Measurements from ENCODE around the gene PRKCZ. TPM values are rescaled to one million over a fixed set of nuclear protein-coding genes. Genes with fewer than 3 reads are reported as not detected.

The PRKCZ gene
- total and polyA plus RNA-seq, 7 donors: 0.07 to 2.3 (median 0.42) TPM; not detected in 1

DNA sequence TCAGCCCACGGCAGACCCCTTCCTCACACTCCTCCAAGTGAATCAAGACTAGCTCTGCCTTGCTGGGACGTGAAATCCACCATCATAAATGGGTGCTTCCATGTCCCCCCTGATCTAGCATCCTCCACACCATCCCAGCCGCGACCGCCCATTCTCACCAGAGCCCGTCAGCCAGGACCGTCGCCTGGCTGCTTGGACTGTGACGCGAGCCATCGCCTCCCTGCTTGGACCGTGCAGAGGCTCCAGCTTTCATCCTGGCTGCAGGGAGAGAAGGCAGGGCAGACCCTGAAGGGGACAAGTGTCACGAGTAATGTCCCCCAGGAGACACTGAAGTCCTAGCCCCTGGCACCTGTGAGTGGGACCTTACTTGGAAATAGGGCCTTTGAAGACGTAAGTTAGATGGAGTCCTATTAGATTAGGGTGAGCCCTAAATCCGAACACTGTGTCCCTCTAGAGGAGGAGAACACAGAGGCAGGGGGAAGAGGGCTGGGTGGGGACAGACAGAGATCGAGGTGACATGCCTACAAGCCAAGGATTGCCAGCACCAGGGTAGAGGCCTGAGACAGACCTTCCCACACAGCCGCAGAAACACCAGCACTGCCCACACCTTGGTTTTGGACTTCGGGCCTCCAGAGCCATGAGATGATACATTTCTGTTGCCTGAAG lies 12.8 kb upstream of the PRKCZ start:
- DNase-seq (no peak), ATAC-seq (no peak)
- H3K4me3 ChIP-seq: no peak overlapping the region
- peaks cover 0 to 38% (median 10%) of the 10 kb centered on the region in 3 donors for H3K27me3 ChIP-seq (ENCODE audit: insufficient read depth in 3 of 3, low read length in 2 of 3)
- TF ChIP-seq, protein P1, sequence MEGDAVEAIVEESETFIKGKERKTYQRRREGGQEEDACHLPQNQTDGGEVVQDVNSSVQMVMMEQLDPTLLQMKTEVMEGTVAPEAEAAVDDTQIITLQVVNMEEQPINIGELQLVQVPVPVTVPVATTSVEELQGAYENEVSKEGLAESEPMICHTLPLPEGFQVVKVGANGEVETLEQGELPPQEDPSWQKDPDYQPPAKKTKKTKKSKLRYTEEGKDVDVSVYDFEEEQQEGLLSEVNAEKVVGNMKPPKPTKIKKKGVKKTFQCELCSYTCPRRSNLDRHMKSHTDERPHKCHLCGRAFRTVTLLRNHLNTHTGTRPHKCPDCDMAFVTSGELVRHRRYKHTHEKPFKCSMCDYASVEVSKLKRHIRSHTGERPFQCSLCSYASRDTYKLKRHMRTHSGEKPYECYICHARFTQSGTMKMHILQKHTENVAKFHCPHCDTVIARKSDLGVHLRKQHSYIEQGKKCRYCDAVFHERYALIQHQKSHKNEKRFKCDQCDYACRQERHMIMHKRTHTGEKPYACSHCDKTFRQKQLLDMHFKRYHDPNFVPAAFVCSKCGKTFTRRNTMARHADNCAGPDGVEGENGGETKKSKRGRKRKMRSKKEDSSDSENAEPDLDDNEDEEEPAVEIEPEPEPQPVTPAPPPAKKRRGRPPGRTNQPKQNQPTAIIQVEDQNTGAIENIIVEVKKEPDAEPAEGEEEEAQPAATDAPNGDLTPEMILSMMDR (IDR thresholded peaks at IDR 0.05): no peak
- no peaks in the 10 kb centered on the region for H3K36me3 ChIP-seq (ENCODE audit: insufficient read depth in 1 of 2, low read depth in 1 of 2)
- no peaks in the 10 kb centered on the region for H3K9me3 ChIP-seq
- H3K4me1 ChIP-seq: no peaks in the 10 kb centered on the region
- intact Hi-C loops (cut with DNase I): no loop called here
- WGBS, 3 donors: 81 to 84% (median 82%) methylated on average over 18 of the region's 18 CpGs
- H3K27ac ChIP-seq: no peak overlapping the region

DNA sequence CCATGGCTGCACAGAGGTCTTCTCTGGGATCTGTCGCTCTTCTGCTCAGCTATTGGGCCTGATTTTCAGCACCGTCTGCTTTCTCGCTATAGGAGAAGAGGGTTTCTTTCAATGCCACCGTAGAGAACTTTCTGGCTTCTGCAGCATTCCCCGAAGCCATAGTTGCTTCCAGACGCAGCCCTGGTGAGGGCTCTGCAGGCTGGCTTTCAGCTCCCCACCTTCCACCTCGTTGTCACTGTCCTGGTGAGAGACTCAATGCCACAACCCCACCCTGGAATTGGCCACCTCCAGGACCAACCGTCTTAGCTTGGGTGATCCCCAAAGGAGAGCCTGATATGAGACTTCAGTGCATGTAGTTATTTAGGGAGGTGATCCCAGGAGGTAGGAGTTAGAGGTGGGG lies 12.0 kb upstream of the PRKCZ start:
- TF ChIP-seq, protein P1 (IDR thresholded peaks at IDR 0.05): no peak
- intact Hi-C loops (cut with DNase I): no loop called here
- no peak for ATAC-seq
- peaks cover 0 to 38% (median 10%) of the 10 kb centered on the region in 3 donors for H3K27me3 ChIP-seq (ENCODE audit: insufficient read depth in 3 of 3, low read length in 2 of 3)
- no peaks in the 10 kb centered on the region for H3K4me1 ChIP-seq
- 92 to 96% (median 92%) methylated on average over 8 of the region's 8 CpGs for WGBS, 3 donors
- no peak overlapping the region for H3K27ac ChIP-seq
- no peak overlapping the region for H3K4me3 ChIP-seq
- DNase-seq: no peak
- H3K9me3 ChIP-seq: no peaks in the 10 kb centered on the region
- no peaks in the 10 kb centered on the region for H3K36me3 ChIP-seq (ENCODE audit: insufficient read depth in 1 of 2, low read depth in 1 of 2)

DNA sequence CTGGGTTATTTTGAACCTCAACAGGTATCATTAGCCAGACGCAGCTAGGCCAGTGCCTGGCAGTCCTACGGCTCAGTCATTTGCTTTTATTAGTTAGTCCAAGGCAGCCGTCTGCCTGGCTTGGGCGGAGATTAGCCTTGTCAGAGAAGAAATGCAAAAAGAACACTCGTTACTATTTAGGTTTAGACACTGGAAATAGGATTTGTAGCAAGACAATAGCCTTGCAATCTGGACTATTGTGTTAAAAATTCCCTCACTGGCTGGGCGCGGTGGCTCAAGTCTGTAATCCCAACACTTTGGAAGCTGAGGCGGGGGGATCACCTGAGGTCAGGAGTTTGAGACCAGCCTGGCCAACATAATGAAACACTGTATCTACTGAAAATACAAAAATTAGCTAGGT lies 11.0 kb upstream of the PRKCZ start:
- no peaks in the 10 kb centered on the region for H3K36me3 ChIP-seq (ENCODE audit: insufficient read depth in 1 of 2, low read depth in 1 of 2)
- peaks cover 0 to 35% (median 10%) of the 10 kb centered on the region in 3 donors for H3K27me3 ChIP-seq (ENCODE audit: insufficient read depth in 3 of 3, low read length in 2 of 3)
- intact Hi-C loops (cut with DNase I): no loop called here
- ATAC-seq (no peak), DNase-seq (no peak)
- no peaks in the 10 kb centered on the region for H3K4me1 ChIP-seq
- WGBS, 3 donors: 86% methylated on average over 8 of the region's 8 CpGs
- no peak overlapping the region for H3K4me3 ChIP-seq
- no peaks in the 10 kb centered on the region for H3K9me3 ChIP-seq
- no peak overlapping the region for H3K27ac ChIP-seq
- TF ChIP-seq, protein P1 (IDR thresholded peaks at IDR 0.05): no peak

DNA sequence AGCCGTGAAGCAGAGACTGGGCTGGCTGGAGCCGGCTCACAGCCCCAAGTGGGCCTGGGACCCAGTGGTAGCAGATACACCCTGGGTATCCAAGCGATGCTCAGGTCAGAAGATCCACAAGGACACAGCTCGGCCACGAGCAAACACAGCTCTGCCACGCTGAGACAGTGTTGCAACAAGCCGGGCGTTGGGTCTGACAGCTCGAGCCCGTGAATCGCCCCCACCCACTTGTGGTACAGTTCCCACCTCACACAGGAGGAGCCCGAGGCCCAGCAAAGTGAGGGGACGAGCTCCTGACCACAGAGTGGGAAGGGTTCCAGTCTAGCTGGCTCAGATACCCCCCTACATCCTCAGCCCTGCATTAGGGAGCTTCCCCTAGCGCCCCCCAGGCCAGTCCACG lies 8.9 kb upstream of the PRKCZ start:
- 66 to 74% (median 72%) methylated on average over 13 to 15 of the region's 15 CpGs for WGBS, 3 donors
- H3K27me3 ChIP-seq (ENCODE audit: insufficient read depth in 3 of 3, low read length in 2 of 3): peaks cover 0 to 34% (median 12%) of the 10 kb centered on the region in 3 donors
- DNase-seq (no peak), ATAC-seq (no peak)
- H3K4me3 ChIP-seq: no peak overlapping the region
- intact Hi-C loops (cut with DNase I): no loop called here
- TF ChIP-seq, protein P1 (IDR thresholded peaks at IDR 0.05): no peak
- H3K9me3 ChIP-seq: no peaks in the 10 kb centered on the region
- no peaks in the 10 kb centered on the region for H3K36me3 ChIP-seq (ENCODE audit: insufficient read depth in 1 of 2, low read depth in 1 of 2)
- no peak overlapping the region for H3K27ac ChIP-seq
- H3K4me1 ChIP-seq: no peaks in the 10 kb centered on the region

DNA sequence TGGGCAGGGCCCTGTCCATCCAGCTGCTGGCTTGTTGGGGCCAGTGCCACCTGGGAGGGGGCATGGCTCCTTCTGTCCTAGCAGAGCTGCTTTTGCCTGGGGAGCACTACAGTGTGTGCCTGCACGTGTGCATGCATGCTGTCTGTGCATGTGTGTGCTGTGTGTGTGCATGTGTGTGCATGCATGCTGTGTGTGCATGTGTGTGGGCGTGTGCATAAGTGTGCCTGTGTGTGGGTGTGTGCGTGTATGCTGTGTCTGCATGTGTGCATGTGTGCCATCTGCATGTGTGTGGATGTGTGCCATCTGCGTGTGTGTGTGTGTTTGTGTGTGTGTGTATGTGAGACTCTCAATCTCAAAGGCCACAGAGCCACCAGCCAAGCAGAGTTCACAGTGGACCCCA lies 8.3 kb upstream of the PRKCZ start:
- intact Hi-C loops (cut with DNase I): no loop called here
- peaks cover 0 to 34% (median 12%) of the 10 kb centered on the region in 3 donors for H3K27me3 ChIP-seq (ENCODE audit: insufficient read depth in 3 of 3, low read length in 2 of 3)
- no peaks in the 10 kb centered on the region for H3K9me3 ChIP-seq
- no peak overlapping the region for H3K4me3 ChIP-seq
- no peaks in the 10 kb centered on the region for H3K36me3 ChIP-seq (ENCODE audit: insufficient read depth in 1 of 2, low read depth in 1 of 2)
- TF ChIP-seq, protein P1 (IDR thresholded peaks at IDR 0.05): no peak
- no peaks in the 10 kb centered on the region for H3K4me1 ChIP-seq
- ATAC-seq (no peak), DNase-seq (no peak)
- WGBS, 3 donors: 73 to 78% (median 74%) methylated on average over 4 of the region's 4 CpGs
- no peak overlapping the region for H3K27ac ChIP-seq

All from psoas muscle (tissue), 8 donors.